ENCODE results near the gene PPP1R7. TPM values are rescaled to one million over a fixed set of nuclear protein-coding genes. Genes with fewer than 3 reads are reported as not detected.
"Not testable (repeated sequence)": the region's sequence is repeated elsewhere in the genome, so short reads cannot be mapped to it uniquely, and the experiment has no call there.

The PPP1R7 gene
- total and polyA plus RNA-seq, 2 donors from 2014 or later = 64.6 to 94.9 TPM

- Histone ChIP-seq H3K36me3 (ENCODE audit: control insufficient read depth in 2 of 3, insufficient read depth in 3 of 3, low read length in 3 of 3) (peaks cover 3 to 12% (median 4%) of the 10 kb centered on the region in 3 donors), H3K9me3 (ENCODE audit: control insufficient read depth in 2 of 3, insufficient read depth in 1 of 3, low read length in 3 of 3) (no peaks in the 10 kb centered on the region), H3K4me1 (ENCODE audit: control insufficient read depth in 2 of 3, insufficient read depth in 2 of 3, low read depth in 1 of 3, low read length in 3 of 3) (peaks cover 0 to 8% (median 7%) of the 10 kb centered on the region in 3 donors), H3K4me3 (ENCODE audit: low read length in 3 of 3) (peak overlapping the region; percentile 91 to 96 (median 94)), H3K9ac (ENCODE audit: low read length in 3 of 3) (peak overlapping the region in 2 of 3 donors; percentile 92 to 96), H3K27me3 (ENCODE audit: control insufficient read depth, insufficient read depth, low read length) (no peaks in the 10 kb centered on the region), H3K27ac (ENCODE audit: low read depth in 2 of 2, low read length in 2 of 2) (no peak overlapping the region)
- intact Hi-C loops (cut with DNase I) = no loop called here
- no peak for DNase-seq
- FAIRE-seq = no peak
- TF ChIP-seq CTCF (IDR thresholded peaks at IDR 0.05; ENCODE audit: borderline replicate concordance, extremely low read depth, insufficient read depth) = no peak
Measured at GRCh38 chr2:241103176-241103595, 47.1 kb upstream of the PPP1R7 start.

GRCh38 chr2:241104611-241105010, 45.7 kb upstream of the PPP1R7 start:
- H3K9me3 ChIP-seq (ENCODE audit: control insufficient read depth in 2 of 3, insufficient read depth in 1 of 3, low read length in 3 of 3); H3K36me3 ChIP-seq (ENCODE audit: control insufficient read depth in 2 of 3, insufficient read depth in 3 of 3, low read length in 3 of 3); intact Hi-C loops (cut with DNase I); DNase-seq; H3K9ac ChIP-seq (ENCODE audit: low read length in 3 of 3); FAIRE-seq; H3K27me3 ChIP-seq (ENCODE audit: control insufficient read depth, insufficient read depth, low read length); H3K27ac ChIP-seq (ENCODE audit: low read depth in 2 of 2, low read length in 2 of 2); H3K4me3 ChIP-seq (ENCODE audit: low read length in 3 of 3); H3K4me1 ChIP-seq (ENCODE audit: control insufficient read depth in 2 of 3, insufficient read depth in 2 of 3, low read depth in 1 of 3, low read length in 3 of 3): not testable (repeated sequence)

- TF ChIP-seq CTCF (IDR thresholded peaks at IDR 0.05; ENCODE audit: borderline replicate concordance, extremely low read depth, insufficient read depth) = no peak
- no peaks in the 10 kb centered on the region for H3K36me3 ChIP-seq (ENCODE audit: control insufficient read depth in 2 of 3, insufficient read depth in 3 of 3, low read length in 3 of 3)
- DNase-seq (no peak), FAIRE-seq (no peak)
- H3K4me1 ChIP-seq (ENCODE audit: control insufficient read depth in 2 of 3, insufficient read depth in 2 of 3, low read depth in 1 of 3, low read length in 3 of 3) = peaks cover 0 to 7% (median 7%) of the 10 kb centered on the region in 3 donors
- no peak overlapping the region for H3K27ac ChIP-seq (ENCODE audit: low read depth in 2 of 2, low read length in 2 of 2)
- H3K9me3 ChIP-seq (ENCODE audit: control insufficient read depth in 2 of 3, insufficient read depth in 1 of 3, low read length in 3 of 3) = no peaks in the 10 kb centered on the region
- no peaks in the 10 kb centered on the region for H3K27me3 ChIP-seq (ENCODE audit: control insufficient read depth, insufficient read depth, low read length)
- no peak overlapping the region for H3K4me3 ChIP-seq (ENCODE audit: low read length in 3 of 3)
- no peak overlapping the region for H3K9ac ChIP-seq (ENCODE audit: low read length in 3 of 3)
- intact Hi-C loops (cut with DNase I) = no loop called here
Measured at GRCh38 chr2:241105641-241106040, 44.6 kb upstream of the PPP1R7 start.

- H3K9ac ChIP-seq (ENCODE audit: low read length in 3 of 3) = no peak overlapping the region
- FAIRE-seq (no peak), DNase-seq (peak in 1 of 5 donors; percentile 38)
- no peaks in the 10 kb centered on the region for H3K9me3 ChIP-seq (ENCODE audit: control insufficient read depth in 2 of 3, insufficient read depth in 1 of 3, low read length in 3 of 3)
- H3K27me3 ChIP-seq (ENCODE audit: control insufficient read depth, insufficient read depth, low read length) = no peaks in the 10 kb centered on the region
- no peak overlapping the region for H3K27ac ChIP-seq (ENCODE audit: low read depth in 2 of 2, low read length in 2 of 2)
- no peaks in the 10 kb centered on the region for H3K36me3 ChIP-seq (ENCODE audit: control insufficient read depth in 2 of 3, insufficient read depth in 3 of 3, low read length in 3 of 3)
- no peak for TF ChIP-seq CTCF (IDR thresholded peaks at IDR 0.05; ENCODE audit: borderline replicate concordance, extremely low read depth, insufficient read depth)
- peaks cover 0 to 7% (median 0%) of the 10 kb centered on the region in 3 donors for H3K4me1 ChIP-seq (ENCODE audit: control insufficient read depth in 2 of 3, insufficient read depth in 2 of 3, low read depth in 1 of 3, low read length in 3 of 3)
- intact Hi-C loops (cut with DNase I) = no loop called here
- H3K4me3 ChIP-seq (ENCODE audit: low read length in 3 of 3) = no peak overlapping the region
Measured at GRCh38 chr2:241107031-241107783, 43.1 kb upstream of the PPP1R7 start.

Measured in kidney (tissue), 14 donors.